ENCODE data around the gene RPS19BP1. TPM values are rescaled to one million over a fixed set of nuclear protein-coding genes. Genes with fewer than 3 reads are reported as not detected.

RPS19BP1 gene
- total and polyA plus RNA-seq, 8 donors, result 25.9 to 117 (median 36.7) TPM

DNA sequence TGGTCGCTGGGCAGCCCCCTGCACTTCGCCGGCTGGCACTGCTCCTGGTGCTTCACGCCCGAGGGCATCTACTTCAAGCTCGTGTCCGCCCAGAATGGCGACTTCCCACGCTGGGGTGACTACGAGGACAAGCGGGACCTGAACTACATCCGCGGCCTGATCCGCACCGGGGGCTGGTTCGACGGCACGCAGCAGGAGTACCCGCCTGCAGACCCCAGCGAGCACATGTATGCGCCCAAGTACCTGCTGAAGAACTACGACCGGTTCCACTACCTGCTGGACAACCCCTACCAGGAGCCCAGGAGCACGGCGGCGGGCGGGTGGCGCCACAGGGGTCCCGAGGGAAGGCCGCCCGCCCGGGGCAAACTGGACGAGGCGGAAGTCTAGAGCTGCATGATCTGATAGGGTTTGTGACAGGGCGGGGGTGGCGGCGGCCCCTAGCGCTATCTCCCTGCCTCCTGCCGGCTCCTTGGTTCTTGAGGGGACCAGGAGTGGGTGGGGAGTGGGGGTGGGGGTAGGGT, 43.9 kb downstream of the RPS19BP1 start:
- no peaks in the 10 kb centered on the region for H3K4me1 ChIP-seq
- no peak overlapping the region for H3K27ac ChIP-seq
- FAIRE-seq (no peak), DNase-seq (no peak), ATAC-seq (no peak)
- H3K27me3 ChIP-seq, result no peaks in the 10 kb centered on the region
- no peaks in the 10 kb centered on the region for H3K9me3 ChIP-seq
- no peak overlapping the region for H3K4me3 ChIP-seq
- WGBS, 2 donors, result 87% methylated on average over 39 of the region's 39 CpGs
- no peaks in the 10 kb centered on the region for H3K36me3 ChIP-seq
- TF ChIP-seq, protein P1, sequence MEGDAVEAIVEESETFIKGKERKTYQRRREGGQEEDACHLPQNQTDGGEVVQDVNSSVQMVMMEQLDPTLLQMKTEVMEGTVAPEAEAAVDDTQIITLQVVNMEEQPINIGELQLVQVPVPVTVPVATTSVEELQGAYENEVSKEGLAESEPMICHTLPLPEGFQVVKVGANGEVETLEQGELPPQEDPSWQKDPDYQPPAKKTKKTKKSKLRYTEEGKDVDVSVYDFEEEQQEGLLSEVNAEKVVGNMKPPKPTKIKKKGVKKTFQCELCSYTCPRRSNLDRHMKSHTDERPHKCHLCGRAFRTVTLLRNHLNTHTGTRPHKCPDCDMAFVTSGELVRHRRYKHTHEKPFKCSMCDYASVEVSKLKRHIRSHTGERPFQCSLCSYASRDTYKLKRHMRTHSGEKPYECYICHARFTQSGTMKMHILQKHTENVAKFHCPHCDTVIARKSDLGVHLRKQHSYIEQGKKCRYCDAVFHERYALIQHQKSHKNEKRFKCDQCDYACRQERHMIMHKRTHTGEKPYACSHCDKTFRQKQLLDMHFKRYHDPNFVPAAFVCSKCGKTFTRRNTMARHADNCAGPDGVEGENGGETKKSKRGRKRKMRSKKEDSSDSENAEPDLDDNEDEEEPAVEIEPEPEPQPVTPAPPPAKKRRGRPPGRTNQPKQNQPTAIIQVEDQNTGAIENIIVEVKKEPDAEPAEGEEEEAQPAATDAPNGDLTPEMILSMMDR (IDR thresholded peaks at IDR 0.05), result no peak
- intact Hi-C loops (cut with DNase I), result no loop called here

DNA sequence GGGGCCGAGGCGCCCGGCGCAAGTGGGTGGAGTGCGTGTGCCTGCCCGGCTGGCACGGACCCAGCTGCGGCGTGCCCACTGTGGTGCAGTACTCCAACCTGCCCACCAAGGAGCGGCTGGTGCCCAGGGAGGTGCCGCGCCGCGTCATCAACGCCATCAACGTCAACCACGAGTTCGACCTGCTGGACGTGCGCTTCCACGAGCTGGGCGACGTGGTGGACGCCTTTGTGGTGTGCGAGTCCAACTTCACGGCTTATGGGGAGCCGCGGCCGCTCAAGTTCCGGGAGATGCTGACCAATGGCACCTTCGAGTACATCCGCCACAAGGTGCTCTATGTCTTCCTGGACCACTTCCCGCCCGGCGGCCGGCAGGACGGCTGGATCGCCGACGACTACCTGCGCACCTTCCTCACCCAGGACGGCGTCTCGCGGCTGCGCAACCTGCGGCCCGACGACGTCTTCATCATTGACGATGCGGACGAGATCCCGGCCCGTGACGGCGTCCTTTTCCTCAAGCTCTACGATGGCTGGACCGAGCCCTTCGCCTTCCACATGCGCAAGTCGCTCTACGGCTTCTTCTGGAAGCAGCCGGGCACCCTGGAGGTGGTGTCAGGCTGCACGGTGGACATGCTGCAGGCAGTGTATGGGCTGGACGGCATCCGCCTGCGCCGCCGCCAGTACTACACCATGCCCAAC, 44.6 kb downstream of the RPS19BP1 start:
- TF ChIP-seq, protein P1 (IDR thresholded peaks at IDR 0.05), result no peak
- Histone ChIP-seq H3K4me3 (no peak overlapping the region), H3K27ac (no peak overlapping the region), H3K36me3 (no peaks in the 10 kb centered on the region), H3K4me1 (no peaks in the 10 kb centered on the region), H3K9me3 (no peaks in the 10 kb centered on the region), H3K27me3 (no peaks in the 10 kb centered on the region)
- no peak for FAIRE-seq
- intact Hi-C loops (cut with DNase I), result no loop called here
- ATAC-seq, result no peak
- WGBS, 2 donors, result 87 to 93% methylated on average over 70 of the region's 70 CpGs
- DNase-seq, result no peak

DNA sequence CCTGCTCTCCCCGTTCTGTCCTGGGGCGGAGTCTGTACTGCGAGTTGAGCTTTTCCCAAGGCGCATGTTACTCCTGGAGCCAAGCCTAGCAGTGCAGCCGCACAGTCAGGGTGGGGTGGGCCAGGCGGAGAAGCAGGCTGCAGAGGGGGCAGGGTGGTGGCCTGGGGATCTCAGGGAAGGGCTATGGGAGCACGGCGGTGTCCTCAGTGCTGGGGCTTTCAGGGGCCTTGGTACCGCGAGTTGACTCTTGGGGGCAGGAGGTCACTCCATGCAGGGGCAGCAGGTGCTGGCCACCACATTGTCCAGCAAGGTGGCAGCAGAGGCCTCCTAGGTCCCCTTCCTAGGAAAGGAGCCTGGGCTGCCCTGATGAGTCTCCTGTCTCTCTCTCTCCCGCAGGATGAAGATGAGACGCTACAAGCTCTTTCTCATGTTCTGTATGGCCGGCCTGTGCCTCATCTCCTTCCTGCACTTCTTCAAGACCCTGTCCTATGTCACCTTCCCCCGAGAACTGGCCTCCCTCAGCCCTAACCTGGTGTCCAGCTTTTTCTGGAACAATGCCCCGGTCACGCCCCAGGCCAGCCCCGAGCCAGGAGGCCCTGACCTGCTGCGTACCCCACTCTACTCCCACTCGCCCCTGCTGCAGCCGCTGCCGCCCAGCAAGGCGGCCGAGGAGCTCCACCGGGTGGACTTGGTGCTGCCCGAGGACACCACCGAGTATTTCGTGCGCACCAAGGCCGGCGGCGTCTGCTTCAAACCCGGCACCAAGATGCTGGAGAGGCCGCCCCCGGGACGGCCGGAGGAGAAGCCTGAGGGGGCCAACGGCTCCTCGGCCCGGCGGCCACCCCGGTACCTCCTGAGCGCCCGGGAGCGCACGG, 45.4 kb downstream of the RPS19BP1 start:
- ATAC-seq (no peak), FAIRE-seq (no peak), DNase-seq (no peak)
- H3K27me3 ChIP-seq, result no peaks in the 10 kb centered on the region
- intact Hi-C loops (cut with DNase I), result no loop called here
- no peaks in the 10 kb centered on the region for H3K4me1 ChIP-seq
- H3K4me3 ChIP-seq, result no peak overlapping the region
- H3K36me3 ChIP-seq, result no peaks in the 10 kb centered on the region
- TF ChIP-seq, protein P1 (IDR thresholded peaks at IDR 0.05), result no peak
- no peaks in the 10 kb centered on the region for H3K9me3 ChIP-seq
- H3K27ac ChIP-seq, result no peak overlapping the region
- WGBS, 2 donors, result 82 to 87% methylated on average over 43 to 45 of the region's 45 CpGs

DNA sequence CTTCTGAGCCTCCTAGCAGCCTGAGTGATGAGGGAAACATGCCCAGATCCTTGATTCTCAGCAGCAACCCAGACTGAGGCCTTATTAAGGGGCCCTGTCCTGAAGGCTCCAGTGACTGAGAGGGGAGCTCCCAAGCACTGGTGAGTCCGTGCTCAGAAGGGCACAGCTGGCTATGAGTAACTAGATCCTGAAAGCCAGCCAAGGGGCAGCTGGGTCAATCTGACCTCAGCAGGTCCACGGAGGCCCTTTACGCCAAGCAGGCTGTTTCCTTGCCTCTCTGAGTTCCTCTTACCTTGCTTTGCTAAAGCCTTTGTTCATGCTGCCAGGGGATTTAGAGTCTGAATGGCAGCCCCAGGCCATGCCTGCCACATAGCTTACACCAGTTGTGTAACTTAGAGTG, 49.8 kb downstream of the RPS19BP1 start:
- Histone ChIP-seq H3K27me3 (no peaks in the 10 kb centered on the region), H3K4me1 (no peaks in the 10 kb centered on the region), H3K36me3 (no peaks in the 10 kb centered on the region), H3K4me3 (no peak overlapping the region), H3K9me3 (no peaks in the 10 kb centered on the region), H3K27ac (no peak overlapping the region)
- DNase-seq (no peak), ATAC-seq (no peak), FAIRE-seq (no peak)
- 72 to 76% methylated on average over 3 of the region's 3 CpGs for WGBS, 2 donors
- intact Hi-C loops (cut with DNase I), result no loop called here
- TF ChIP-seq, protein P1 (IDR thresholded peaks at IDR 0.05), result no peak
